PC-9 (cell line): Measurements from ENCODE around the gene SIK2. TPM values are rescaled to one million over a fixed set of nuclear protein-coding genes. Genes with fewer than 3 reads are reported as not detected.
A peak's percentile ranks its signal among the peaks of the same experiment; 100 is the strongest.

ENCODE experiments used
- BruUV-seq: library from RNA; stranded (reverse); fragments of 400-500 nt; replicated peaks from 2 replicates; lab custom pipeline; 2021; lab: Mats Ljungman, UMichigan
- CTCF ChIA-PET: fragments of 300-600 bp; sonication (Branson Sonifier 250); formaldehyde crosslinking; loops from one replicate; lab custom pipeline; 2022; ENCODE audit warnings: antibody characterized with exemption; lab: Charles Lee
- POLR2A ChIA-PET: fragments of 300-600 bp; sonication (Branson Sonifier 250); formaldehyde crosslinking; loops from one replicate; lab custom pipeline; 2022; ENCODE audit warnings: antibody characterized with exemption; ENCODE audit not compliant: unreplicated experiment; lab: Charles Lee
- DNase-seq, 2 experiments: peaks; one replicate each; pipeline versions ENCODE4 v3.0.0 to v3.0.0-alpha.2; 2015 to 2022; ENCODE audit warnings: mixed read lengths in 1 of 2
- H2AFZ ChIP-seq: fragments of 200-600 bp; sonication (generic); 2 replicates; pipeline ENCODE4 v1.8.1; 2017; ENCODE audit warnings: antibody characterized with exemption
- H3F3A ChIP-seq: fragments of 200-600 bp; sonication (generic); 2 replicates; pipeline ENCODE4 v1.8.1; 2017; ENCODE audit warnings: antibody characterized with exemption, mild to moderate bottlenecking, low read depth; ENCODE audit not compliant: insufficient read depth
- H3K27ac ChIP-seq: fragments of 200-600 bp; sonication (generic); 2 replicates; pipeline ENCODE4 v1.6.1; 2016; ENCODE audit warnings: mixed run types
- H3K27me3 ChIP-seq: fragments of 200-600 bp; sonication (generic); 2 replicates; pipeline ENCODE4 v1.6.1; 2016; ENCODE audit warnings: low read depth, mixed run types; ENCODE audit not compliant: insufficient read depth
- H3K36me3 ChIP-seq: fragments of 200-600 bp; sonication (generic); 2 replicates; pipeline ENCODE4 v1.6.1; 2016; ENCODE audit warnings: low read depth, mixed run types
- H3K4me1 ChIP-seq: fragments of 200-600 bp; sonication (generic); replicated peaks from 2 replicates; pipeline ENCODE4 v1.6.1; 2016; ENCODE audit warnings: mixed run types; ENCODE audit not compliant: insufficient read depth
- H3K4me2 ChIP-seq: fragments of 200-600 bp; sonication (generic); 2 replicates; pipeline ENCODE4 v1.6.1; 2017; ENCODE audit warnings: mixed run types
- H3K4me3 ChIP-seq: fragments of 200-600 bp; sonication (generic); 2 replicates; pipeline ENCODE4 v1.6.1; 2016; ENCODE audit warnings: mixed run types
- H3K79me2 ChIP-seq: fragments of 200-600 bp; sonication (generic); 2 replicates; pipeline ENCODE4 v1.6.1; 2017; ENCODE audit warnings: low read depth, mixed run types
- H3K9me2 ChIP-seq: fragments of 200-600 bp; sonication (generic); 2 replicates; pipeline ENCODE4 v1.8.1; 2017; ENCODE audit warnings: mild to moderate bottlenecking; ENCODE audit not compliant: insufficient read depth
- H3K9me3 ChIP-seq: fragments of 200-600 bp; sonication (generic); 2 replicates; pipeline ENCODE4 v1.8.1; 2016; ENCODE audit warnings: low read depth; ENCODE audit not compliant: insufficient read depth
- H4K20me1 ChIP-seq: fragments of 200-600 bp; sonication (generic); 2 replicates; pipeline ENCODE4 v1.8.1; 2017; ENCODE audit not compliant: insufficient read depth
- CTCF ChIP-seq: fragments of 200-600 bp; sonication (generic); conservative IDR thresholded peaks from 2 replicates; pipeline ENCODE4 v1.6.1; 2017; ENCODE audit warnings: mixed run types, antibody characterized with exemption, mild to moderate bottlenecking, moderate library complexity
- EZH2 ChIP-seq: fragments of 200-600 bp; sonication (generic); IDR thresholded peaks from 2 replicates; pipeline ENCODE4 v1.8.0; 2017; ENCODE audit warnings: antibody characterized with exemption, low read depth
- intact Hi-C: fragments of 100-400 bp; cut with micrococcal nuclease; formaldehyde crosslinking; loops from one replicate; pipeline ENCODE4 v1.10.0; 2022; ENCODE audit not compliant: unreplicated experiment
- total RNA-seq: library from RNA; stranded (reverse); gene quantifications from 2 replicates; pipeline ENCODE4 v1.2.3, GENCODE V29; 2021

SIK2 gene
- total RNA-seq, 1 experiment from 2014 or later: 16.2 TPM

GRCh38 chr11:111617286-111617685, 15.0 kb downstream of the SIK2 start:
- ChIA-PET POLR2A (no interaction called here), CTCF (no interaction called here)
- Histone ChIP-seq H3K9me2 (no peaks in the 10 kb centered on the region), H4K20me1 (no peaks in the 10 kb centered on the region; the same call in 1 of the 2 replicates), H3K79me2 (peaks cover 22% of the 10 kb centered on the region), H2AFZ (no peak overlapping the region), H3K4me1 (no peaks in the 10 kb centered on the region), H3K27me3 (no peaks in the 10 kb centered on the region), H3F3A (peaks cover 12% of the 10 kb centered on the region; the same call in 1 of the 2 replicates), H3K27ac (no peak overlapping the region), H3K4me3 (no peak overlapping the region), H3K4me2 (no peak overlapping the region), H3K36me3 (peaks cover 50% of the 10 kb centered on the region), H3K9me3 (no peaks in the 10 kb centered on the region)
- no TSS peak for BruUV-seq
- DNase-seq: peak in 1 of 2 experiments; percentile 10
- intact Hi-C loops: loop anchor here (10.0 kb wide), 1 partner anchor 68 kb away; no protein-coding TSS in a partner anchor
- no peak for TF ChIP-seq CTCF
- no peak for TF ChIP-seq EZH2

GRCh38 chr11:111620518-111620917, 18.3 kb downstream of the SIK2 start:
- no TSS peak for BruUV-seq
- H3K9me3 ChIP-seq: no peaks in the 10 kb centered on the region
- H3K4me3 ChIP-seq: no peak overlapping the region
- intact Hi-C loops: no loop called here
- no peak overlapping the region for H3K4me2 ChIP-seq
- no peak overlapping the region for H3K27ac ChIP-seq
- H4K20me1 ChIP-seq: no peaks in the 10 kb centered on the region; the same call in 1 of the 2 replicates
- H3K36me3 ChIP-seq: peaks cover 62% of the 10 kb centered on the region
- H2AFZ ChIP-seq: no peak overlapping the region
- POLR2A ChIA-PET: no interaction called here
- H3K9me2 ChIP-seq: no peaks in the 10 kb centered on the region
- no peaks in the 10 kb centered on the region for H3K4me1 ChIP-seq
- no peaks in the 10 kb centered on the region for H3K79me2 ChIP-seq
- H3K27me3 ChIP-seq: no peaks in the 10 kb centered on the region
- TF ChIP-seq EZH2: no peak
- TF ChIP-seq CTCF: no peak
- H3F3A ChIP-seq: peaks cover 5% of the 10 kb centered on the region; the same call in 1 of the 2 replicates
- DNase-seq: peak in 1 of 2 experiments; percentile 23
- CTCF ChIA-PET: no interaction called here

- no peak for DNase-seq
- H3F3A ChIP-seq: 0 out of 2 replicates have a peak, but pooled peaks cover 4% of the 10 kb centered on the region
- H4K20me1 ChIP-seq: no peaks in the 10 kb centered on the region; the same call in none of the 2 replicates
- no peaks in the 10 kb centered on the region for H3K9me2 ChIP-seq
- no peak overlapping the region for H3K27ac ChIP-seq
- no peaks in the 10 kb centered on the region for H3K4me1 ChIP-seq
- no peak overlapping the region for H2AFZ ChIP-seq
- ChIA-PET POLR2A (no interaction called here), CTCF (no interaction called here)
- H3K4me2 ChIP-seq: no peak overlapping the region
- H3K27me3 ChIP-seq: no peaks in the 10 kb centered on the region
- H3K79me2 ChIP-seq: 0 out of 2 replicates have a peak, but pooled peaks cover under 1% of the 10 kb centered on the region
- intact Hi-C loops: no loop called here
- no peak for TF ChIP-seq EZH2
- no peak for TF ChIP-seq CTCF
- BruUV-seq: no TSS peak
- H3K36me3 ChIP-seq: peaks cover 46% of the 10 kb centered on the region
- no peaks in the 10 kb centered on the region for H3K9me3 ChIP-seq
- no peak overlapping the region for H3K4me3 ChIP-seq
These were observed 21.3 kb downstream of the SIK2 start for GRCh38 chr11:111623527-111624030.
